ENCODE data around the gene NUP210L. TPM values are rescaled to one million over a fixed set of nuclear protein-coding genes. Genes with fewer than 3 reads are reported as not detected.

Gene NUP210L
- total and polyA plus RNA-seq, 2 of the 13 experiments (the other 11 are each of a cell fraction or from before 2014, with no cell fraction given), result not detected

GRCh38 chr1:154183046-154183915, 28.4 kb upstream of the NUP210L start (continued):
- TF ChIP-seq ZBTB7B (CRISPR knock-in tag; IDR thresholded peaks at IDR 0.05) (peak; percentile 79; the same call in 1 of the 2 replicates), ATM (IDR thresholded peaks at IDR 0.05; ENCODE audit: borderline replicate concordance) (no peak), ZNF724P (CRISPR knock-in tag; IDR thresholded peaks at IDR 0.05; ENCODE audit: borderline replicate concordance) (no peak), SRY (CRISPR knock-in tag; IDR thresholded peaks at IDR 0.05) (peak; percentile 67; the same call in 1 of the 2 replicates), ZNF331 (CRISPR knock-in tag; IDR thresholded peaks at IDR 0.05) (peak; percentile 93), MAZ (IDR thresholded peaks at IDR 0.05; ENCODE audit: borderline replicate concordance, low read depth, low read length) (peak; percentile 60; the same call in 1 of the 2 replicates), MAZ (CRISPR knock-in tag; IDR thresholded peaks at IDR 0.05; ENCODE audit: low read depth) (peak; percentile 82), XRCC5 (optimal IDR thresholded peaks at IDR 0.05; ENCODE audit: low read length) (peak; percentile 42), E2F5 (CRISPR knock-in tag; conservative IDR thresholded peaks at IDR 0.05) (peak; percentile 88), ZNF615 (CRISPR knock-in tag; IDR thresholded peaks at IDR 0.05; ENCODE audit: borderline replicate concordance) (no peak), RFX3 (CRISPR knock-in tag; IDR thresholded peaks at IDR 0.05) (peak; percentile 88), KLF12 (CRISPR knock-in tag; IDR thresholded peaks at IDR 0.05; ENCODE audit: borderline replicate concordance) (peak; percentile 82), YEATS4 (CRISPR knock-in tag; IDR thresholded peaks at IDR 0.05; ENCODE audit: borderline replicate concordance) (peak; percentile 87), THAP8 (CRISPR knock-in tag; IDR thresholded peaks at IDR 0.05; ENCODE audit: borderline replicate concordance) (no peak), EHMT2 (IDR thresholded peaks at IDR 0.05; ENCODE audit: borderline replicate concordance, low read depth, low read length) (no peak), MEIS2 (CRISPR knock-in tag; IDR thresholded peaks at IDR 0.05) (no peak), ZNF747 (CRISPR knock-in tag; IDR thresholded peaks at IDR 0.05; ENCODE audit: borderline replicate concordance) (peak; percentile 83; the same call in 1 of the 2 replicates), HMG20B (CRISPR knock-in tag; conservative IDR thresholded peaks at IDR 0.05) (no peak; the same call in 1 of the 2 replicates), AGO2 (optimal IDR thresholded peaks at IDR 0.05; ENCODE audit: low read depth, low read length) (no peak), GABPA (IDR thresholded peaks at IDR 0.05; ENCODE audit: low read depth, low read length) (peak; percentile 92), GABPA (CRISPR knock-in tag; IDR thresholded peaks at IDR 0.05; ENCODE audit: low read depth) (peak; percentile 98), TP53 (CRISPR knock-in tag; conservative IDR thresholded peaks at IDR 0.05) (0 out of 2 replicates have a peak, but pooled peaks have one; percentile 70), GPBP1L1 (CRISPR knock-in tag; IDR thresholded peaks at IDR 0.05) (no peak), ZNF709 (CRISPR knock-in tag; IDR thresholded peaks at IDR 0.05) (peak; percentile 65; the same call in 1 of the 2 replicates), ARNT2 (CRISPR knock-in tag; IDR thresholded peaks at IDR 0.05; ENCODE audit: low read depth) (peak; percentile 91), PREB (CRISPR knock-in tag; IDR thresholded peaks at IDR 0.05) (no peak), FOXK2 (IDR thresholded peaks at IDR 0.05) (no peak), ZNF598 (CRISPR knock-in tag; IDR thresholded peaks at IDR 0.05; ENCODE audit: borderline replicate concordance) (no peak)

Measured in HepG2 (cell line).